ENCODE results near the gene CCT7.

- TF ChIP-seq, protein P1, sequence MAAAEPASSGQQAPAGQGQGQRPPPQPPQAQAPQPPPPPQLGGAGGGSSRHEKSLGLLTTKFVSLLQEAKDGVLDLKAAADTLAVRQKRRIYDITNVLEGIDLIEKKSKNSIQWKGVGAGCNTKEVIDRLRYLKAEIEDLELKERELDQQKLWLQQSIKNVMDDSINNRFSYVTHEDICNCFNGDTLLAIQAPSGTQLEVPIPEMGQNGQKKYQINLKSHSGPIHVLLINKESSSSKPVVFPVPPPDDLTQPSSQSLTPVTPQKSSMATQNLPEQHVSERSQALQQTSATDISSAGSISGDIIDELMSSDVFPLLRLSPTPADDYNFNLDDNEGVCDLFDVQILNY (CRISPR knock-in tag; IDR thresholded peaks at IDR 0.05): no peak
- TF ChIP-seq, protein P2, sequence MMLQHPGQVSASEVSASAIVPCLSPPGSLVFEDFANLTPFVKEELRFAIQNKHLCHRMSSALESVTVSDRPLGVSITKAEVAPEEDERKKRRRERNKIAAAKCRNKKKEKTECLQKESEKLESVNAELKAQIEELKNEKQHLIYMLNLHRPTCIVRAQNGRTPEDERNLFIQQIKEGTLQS (CRISPR knock-in tag; conservative IDR thresholded peaks at IDR 0.05): no peak
- TF ChIP-seq ZNF219 (CRISPR knock-in tag; IDR thresholded peaks at IDR 0.05; ENCODE audit: borderline replicate concordance): no peak
- no peak for TF ChIP-seq CTCF (IDR thresholded peaks at IDR 0.05)
- no peak for TF ChIP-seq E2F4 (CRISPR knock-in tag; IDR thresholded peaks at IDR 0.05; ENCODE audit: borderline replicate concordance, low read depth)
- TF ChIP-seq ZBTB43 (CRISPR knock-in tag; IDR thresholded peaks at IDR 0.05): no peak
- no peak for TF ChIP-seq TEAD4 (CRISPR knock-in tag; IDR thresholded peaks at IDR 0.05)
- TF ChIP-seq ZNF317 (CRISPR knock-in tag; IDR thresholded peaks at IDR 0.05; ENCODE audit: borderline replicate concordance, low read depth): no peak
- TF ChIP-seq, protein P3, sequence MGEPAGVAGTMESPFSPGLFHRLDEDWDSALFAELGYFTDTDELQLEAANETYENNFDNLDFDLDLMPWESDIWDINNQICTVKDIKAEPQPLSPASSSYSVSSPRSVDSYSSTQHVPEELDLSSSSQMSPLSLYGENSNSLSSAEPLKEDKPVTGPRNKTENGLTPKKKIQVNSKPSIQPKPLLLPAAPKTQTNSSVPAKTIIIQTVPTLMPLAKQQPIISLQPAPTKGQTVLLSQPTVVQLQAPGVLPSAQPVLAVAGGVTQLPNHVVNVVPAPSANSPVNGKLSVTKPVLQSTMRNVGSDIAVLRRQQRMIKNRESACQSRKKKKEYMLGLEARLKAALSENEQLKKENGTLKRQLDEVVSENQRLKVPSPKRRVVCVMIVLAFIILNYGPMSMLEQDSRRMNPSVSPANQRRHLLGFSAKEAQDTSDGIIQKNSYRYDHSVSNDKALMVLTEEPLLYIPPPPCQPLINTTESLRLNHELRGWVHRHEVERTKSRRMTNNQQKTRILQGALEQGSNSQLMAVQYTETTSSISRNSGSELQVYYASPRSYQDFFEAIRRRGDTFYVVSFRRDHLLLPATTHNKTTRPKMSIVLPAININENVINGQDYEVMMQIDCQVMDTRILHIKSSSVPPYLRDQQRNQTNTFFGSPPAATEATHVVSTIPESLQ (CRISPR knock-in tag; IDR thresholded peaks at IDR 0.05): no peak
- TF ChIP-seq PRDM15 (CRISPR knock-in tag; IDR thresholded peaks at IDR 0.05): no peak
- TF ChIP-seq E2F1 (CRISPR knock-in tag; IDR thresholded peaks at IDR 0.05): no peak
Observed at GRCh38 chr2:73281244-73281643, 47.1 kb downstream of the CCT7 start.

Data from WTC11 (cell line).